ENCODE results near the gene AKR1D1. TPM values are rescaled to one million over a fixed set of nuclear protein-coding genes. Genes with fewer than 3 reads are reported as not detected.

AKR1D1 gene
- total RNA-seq, 1 experiment from 2014 or later: 0.10 TPM

GRCh38 chr7:138032770-138033169 lies 43.5 kb upstream of the AKR1D1 start (continued):
- no peak for TF ChIP-seq ATF3 (IDR thresholded peaks at IDR 0.05)
- no peak for TF ChIP-seq ZBTB33 (IDR thresholded peaks at IDR 0.05; ENCODE audit: extremely low read depth, insufficient replicate concordance, low read length)
- no peak for TF ChIP-seq JUND (IDR thresholded peaks at IDR 0.05)
- no peak for TF ChIP-seq POLR2A (IDR thresholded peaks at IDR 0.05; ENCODE audit: borderline replicate concordance, extremely low read depth, insufficient read depth, insufficient read length)
- TF ChIP-seq CEBPB (IDR thresholded peaks at IDR 0.05; ENCODE audit: low read depth): no peak
- no peak for TF ChIP-seq TCF7L2 (IDR thresholded peaks at IDR 0.05; ENCODE audit: borderline replicate concordance, extremely low read depth, insufficient read depth, insufficient read length)

GRCh38 chr7:138033241-138033640 lies 43.0 kb upstream of the AKR1D1 start:
- Histone ChIP-seq H3K9ac (ENCODE audit: low read length) (no peak overlapping the region), H3K9me3 (ENCODE audit: control insufficient read depth in 1 of 2, insufficient read depth in 1 of 2, low read depth in 1 of 2, low read length in 2 of 2) (no peaks in the 10 kb centered on the region; a peak in 1 of 4 replicates), H3K4me3 (replicated peaks in 1 of 2; ENCODE audit: low read depth in 1 of 2, low read length in 2 of 2) (no peak overlapping the region), H2AFZ (ENCODE audit: low read depth, low read length, poor library complexity, severe bottlenecking) (no peak overlapping the region), H3K27me3 (ENCODE audit: insufficient read depth, low read length) (no peaks in the 10 kb centered on the region), H4K20me1 (ENCODE audit: insufficient read depth) (no peaks in the 10 kb centered on the region), H3K4me2 (ENCODE audit: low read length) (no peak overlapping the region), H3K36me3 (ENCODE audit: control insufficient read depth in 1 of 2, insufficient read depth in 2 of 2, low read length in 2 of 2) (no peaks in the 10 kb centered on the region), H3K4me1 (ENCODE audit: control insufficient read depth in 1 of 2, insufficient read depth in 2 of 2, low read length in 2 of 2) (no peaks in the 10 kb centered on the region), H3K27ac (ENCODE audit: low read depth, low read length) (no peak overlapping the region), H3K9me2 (ENCODE audit: insufficient read depth) (no peaks in the 10 kb centered on the region), H3K79me2 (ENCODE audit: insufficient read depth, low read length) (no peaks in the 10 kb centered on the region)
- ChIA-PET CTCF (no interaction called here), RAD21 (ENCODE audit: low non-redundant PET in 1 of 2, low total read pairs in 2 of 2, uncharacterized antibody in 2 of 2, unreplicated experiment in 2 of 2) (no interaction called here), POLR2A (no interaction called here)
- DNase-seq (ENCODE audit: low read depth, low spot score) (no peak), ATAC-seq (no peak)
- BruUV-seq (replicated peaks): no TSS peak
- intact Hi-C loops (cut with micrococcal nuclease): no loop called here
- TF ChIP-seq YY1 (IDR thresholded peaks at IDR 0.05; ENCODE audit: extremely low read depth, insufficient replicate concordance, low read depth, low read length) (no peak), ATF3 (IDR thresholded peaks at IDR 0.05) (no peak), EGR1 (IDR thresholded peaks at IDR 0.05; ENCODE audit: low read depth) (no peak), CTCF (IDR thresholded peaks at IDR 0.05 in 2 of 3, conservative IDR thresholded peaks at IDR 0.05 in 1 of 3; ENCODE audit: borderline replicate concordance in 1 of 3, insufficient read depth in 1 of 3, low read depth in 2 of 3, low read length in 2 of 3) (no peak), FOSL1 (IDR thresholded peaks at IDR 0.05; ENCODE audit: low read depth) (no peak), EZH2 (IDR thresholded peaks at IDR 0.05) (no peak), MAX (IDR thresholded peaks at IDR 0.05) (no peak), SRF (IDR thresholded peaks at IDR 0.05; ENCODE audit: low read depth) (no peak), SP1 (IDR thresholded peaks at IDR 0.05; ENCODE audit: low read depth) (no peak), REST (IDR thresholded peaks at IDR 0.05; ENCODE audit: low read depth) (no peak), SIN3A (IDR thresholded peaks at IDR 0.05; ENCODE audit: low read depth) (no peak), CBX3 (IDR thresholded peaks at IDR 0.05; ENCODE audit: low read depth) (no peak)
